ENCODE measurements around the gene SLC22A17.

The SLC22A17 gene

DNA sequence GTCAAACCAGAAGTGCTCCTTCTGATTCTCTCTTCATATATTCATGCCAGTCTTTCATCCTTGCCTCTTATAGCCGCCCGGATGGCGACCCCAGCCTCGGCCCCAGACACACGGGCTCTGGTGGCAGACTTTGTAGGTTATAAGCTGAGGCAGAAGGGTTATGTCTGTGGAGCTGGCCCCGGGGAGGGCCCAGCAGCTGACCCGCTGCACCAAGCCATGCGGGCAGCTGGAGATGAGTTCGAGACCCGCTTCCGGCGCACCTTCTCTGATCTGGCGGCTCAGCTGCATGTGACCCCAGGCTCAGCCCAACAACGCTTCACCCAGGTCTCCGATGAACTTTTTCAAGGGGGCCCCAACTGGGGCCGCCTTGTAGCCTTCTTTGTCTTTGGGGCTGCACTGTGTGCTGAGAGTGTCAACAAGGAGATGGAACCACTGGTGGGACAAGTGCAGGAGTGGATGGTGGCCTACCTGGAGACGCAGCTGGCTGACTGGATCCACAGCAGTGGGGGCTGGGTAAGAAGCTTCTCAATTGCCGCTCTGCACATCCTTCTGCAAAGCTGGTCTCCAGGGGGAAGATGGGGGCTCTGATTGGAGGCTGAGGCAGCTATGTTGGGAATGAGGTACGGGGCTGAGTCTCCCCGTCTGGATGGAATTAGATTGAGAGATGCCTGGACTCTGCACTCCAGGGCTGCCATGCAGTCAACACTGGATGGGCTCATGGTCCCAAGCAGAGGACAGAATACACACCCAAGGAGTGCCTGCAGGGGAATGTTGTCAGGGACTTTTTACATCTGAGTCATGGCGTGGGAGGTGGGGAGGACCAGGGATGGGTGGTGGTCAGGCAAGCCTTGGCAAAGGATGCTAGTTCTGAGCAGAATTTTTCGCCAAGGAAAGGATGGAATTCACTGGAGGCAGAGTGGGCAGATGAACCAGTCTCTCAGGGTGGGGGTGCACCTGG lies 44.7 kb downstream of the SLC22A17 start:
- no peak for DNase-seq (ENCODE audit: low spot score)

GRCh38 chr14:23307146-23307530 lies 45.5 kb downstream of the SLC22A17 start:
- DNase-seq (ENCODE audit: low spot score) = no peak

DNA sequence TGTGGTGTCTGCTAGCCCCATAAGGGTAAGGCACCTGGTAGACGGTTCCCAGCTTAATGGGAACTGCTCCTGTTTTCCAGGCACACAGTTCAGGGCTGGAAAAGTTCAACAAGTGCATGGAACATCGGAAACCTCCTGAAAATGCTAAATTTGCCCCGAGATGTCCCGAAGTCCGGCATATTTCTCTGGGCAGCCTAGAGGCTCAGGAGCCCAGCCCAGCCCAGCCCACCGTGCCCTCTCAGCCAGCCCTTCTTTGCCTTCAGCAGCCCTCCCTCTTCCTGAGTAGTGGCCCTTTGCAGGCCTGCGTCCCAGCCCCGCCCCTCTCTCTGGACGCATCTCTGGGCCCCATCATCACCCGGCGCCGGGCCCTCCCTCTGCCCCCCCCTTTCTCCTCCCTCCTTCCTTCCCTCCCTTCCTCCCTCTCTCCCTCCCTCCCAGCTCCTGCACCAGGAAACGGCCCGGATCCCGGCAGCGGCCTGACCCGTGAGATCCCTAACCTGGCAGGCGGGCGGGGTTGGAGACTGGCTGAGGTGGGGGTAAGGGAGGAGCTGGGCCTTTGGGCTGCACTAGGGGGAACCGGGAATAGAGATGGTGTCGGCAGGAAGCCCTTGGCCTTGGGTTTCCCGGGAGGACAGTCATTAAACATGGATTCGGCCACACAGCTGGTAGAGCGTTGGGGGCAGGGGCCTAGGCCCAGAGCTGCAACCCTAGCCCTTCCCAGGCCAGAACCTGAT lies 46.1 kb downstream of the SLC22A17 start, which contains the start of gene BCL2L2:
TSS of gene BCL2L2 (plus strand) at position 422 of the 734 bp plus-strand sequence. CDS start 935 bp downstream, outside the sequence.
- DNase-seq (ENCODE audit: low spot score) = no peak

GRCh38 chr14:23302290-23303225 lies 50.1 kb downstream of the SLC22A17 start, which contains the start of gene PPP1R3E:
PPP1R3E (minus strand) TSS chr14:23302859; CDS start chr14:23302576, 283 bp downstream.
- peak; percentile 83 for DNase-seq (ENCODE audit: low spot score)

DNA sequence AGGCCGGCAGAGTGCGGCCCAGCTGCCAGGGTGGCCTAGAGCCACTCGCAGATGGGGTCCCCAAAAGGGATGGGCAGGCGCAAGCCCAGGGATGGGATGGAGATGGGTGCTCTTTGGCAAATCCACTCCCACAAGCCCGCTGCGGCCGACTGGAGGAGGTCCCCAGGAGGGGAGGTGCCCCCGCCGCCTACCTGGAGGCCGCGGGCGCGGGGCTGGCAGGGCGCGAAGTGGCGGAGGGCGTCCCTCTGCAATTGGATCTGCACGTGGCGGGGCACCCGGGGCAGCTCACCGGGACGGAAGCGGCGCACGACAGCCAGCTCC lies 50.8 kb downstream of the SLC22A17 start:
- DNase-seq (ENCODE audit: low spot score) = no peak

DNA sequence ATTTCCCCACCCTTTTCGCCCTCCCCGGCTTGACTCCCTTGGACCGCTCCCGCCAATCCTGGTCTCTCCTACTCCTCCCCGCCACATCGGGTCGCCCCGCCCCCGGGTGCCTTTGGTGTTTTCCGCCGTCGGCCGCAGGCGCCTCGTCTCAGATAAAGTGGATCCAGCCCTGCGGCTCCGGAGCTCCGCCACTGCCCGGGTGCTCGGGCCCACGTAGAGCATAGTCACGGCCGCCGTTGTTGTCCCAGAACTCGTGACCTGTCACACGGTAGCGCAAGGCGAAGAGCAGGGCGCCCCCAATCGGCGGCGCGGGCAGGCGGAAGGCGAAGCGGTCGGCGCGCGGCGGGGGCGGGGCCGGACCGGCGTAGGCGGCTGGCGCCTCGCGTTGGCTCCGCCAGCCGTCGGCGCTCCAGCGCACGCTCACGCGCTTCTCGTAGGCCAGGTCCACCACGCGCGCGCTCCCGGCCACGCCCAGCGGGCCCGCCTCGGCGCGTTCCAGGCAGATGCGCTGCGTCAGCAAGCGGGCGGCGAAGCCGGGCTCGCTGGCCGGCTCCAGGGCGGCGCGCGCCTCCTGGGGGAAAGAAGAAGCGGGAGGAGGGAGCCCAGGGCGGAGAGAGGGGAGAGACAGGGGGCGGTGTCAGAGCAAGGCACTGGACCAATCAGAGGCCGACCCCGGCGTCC lies 51.3 kb downstream of the SLC22A17 start:
- peak; percentile 98 for DNase-seq (ENCODE audit: low spot score)

- peak; percentile 8 for DNase-seq (ENCODE audit: low spot score)
Measured at GRCh38 chr14:23300687-23301223, 51.9 kb downstream of the SLC22A17 start.

DNA sequence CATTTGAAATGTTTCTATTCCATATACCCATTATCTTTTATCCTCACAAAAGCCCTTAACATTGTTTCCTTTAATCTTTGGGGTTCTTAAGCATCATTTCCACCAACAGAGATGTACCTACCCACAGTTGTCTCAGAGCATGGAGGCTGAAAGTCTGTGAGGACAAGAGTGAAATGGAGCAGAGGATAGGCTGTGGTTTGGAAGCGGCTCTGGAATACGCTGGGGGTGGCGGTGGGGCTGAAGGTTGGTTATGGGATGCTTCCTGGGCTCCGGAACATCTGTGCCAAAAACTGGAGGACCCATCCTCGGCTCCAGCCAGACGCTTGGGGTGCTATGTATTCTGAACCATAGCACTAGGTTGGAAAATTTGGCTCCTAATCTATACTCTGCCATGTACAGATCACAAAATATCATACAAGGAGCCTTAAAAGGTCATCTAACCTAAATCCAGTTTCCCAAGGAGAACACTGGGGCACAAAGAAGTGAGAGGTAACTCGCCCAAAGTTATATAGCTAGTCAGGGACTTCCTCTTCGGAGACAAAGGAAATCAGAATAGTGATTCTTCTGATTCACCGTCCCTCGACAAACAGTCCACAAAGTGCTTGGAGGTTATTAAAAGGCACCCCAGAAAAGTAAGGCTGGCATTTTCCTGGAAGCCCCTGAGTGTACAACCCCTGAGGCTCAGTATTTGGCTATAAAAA lies 52.6 kb downstream of the SLC22A17 start:
- DNase-seq (ENCODE audit: low spot score) = no peak

GRCh38 chr14:23299211-23299957 lies 53.3 kb downstream of the SLC22A17 start:
- peak; percentile 27 for DNase-seq (ENCODE audit: low spot score)

GRCh38 chr14:23297611-23298277 lies 54.9 kb downstream of the SLC22A17 start:
- no peak for DNase-seq (ENCODE audit: low spot score)

GRCh38 chr14:23297096-23297495 lies 55.6 kb downstream of the SLC22A17 start:
- DNase-seq (ENCODE audit: low spot score) = no peak

Data from activated CD4-positive, alpha-beta T cell treated with anti-CD3 and anti-CD28 coated beads, Interleukin-2, Interleukin-4, amounts not matched to agents 100 ng/mL and 50 ng/mL, durations not matched to agents 16 hours and 8 hours (primary cell).